GM19035 (cell line): ENCODE measurements around the gene ASNS.

Source experiments
- ATAC-seq: cut with Tn5 transposase; IDR thresholded peaks from one replicate; pipeline ENCODE4 v1.9.1; 2021; ENCODE audit not compliant: unreplicated experiment

Gene ASNS

DNA sequence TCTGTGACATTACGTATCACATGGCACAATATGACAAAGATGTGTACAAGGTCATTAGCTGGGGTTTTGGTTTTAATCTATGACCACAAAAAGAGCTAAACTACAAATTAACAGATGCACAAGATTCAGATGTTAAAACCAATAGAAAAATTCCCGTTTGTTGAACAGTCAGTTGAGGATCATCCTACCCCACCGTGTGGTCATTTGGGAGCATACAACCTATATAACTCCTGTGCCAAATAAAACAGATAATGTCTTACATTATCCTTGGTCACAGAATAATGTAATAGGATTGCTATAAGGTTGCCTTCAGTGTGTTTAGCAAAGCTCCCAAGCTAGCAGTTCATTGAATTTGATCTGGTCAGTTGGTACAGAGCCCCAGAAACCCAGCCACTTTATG is 28.2 kb downstream of the ASNS start:
- ATAC-seq, result no peak

DNA sequence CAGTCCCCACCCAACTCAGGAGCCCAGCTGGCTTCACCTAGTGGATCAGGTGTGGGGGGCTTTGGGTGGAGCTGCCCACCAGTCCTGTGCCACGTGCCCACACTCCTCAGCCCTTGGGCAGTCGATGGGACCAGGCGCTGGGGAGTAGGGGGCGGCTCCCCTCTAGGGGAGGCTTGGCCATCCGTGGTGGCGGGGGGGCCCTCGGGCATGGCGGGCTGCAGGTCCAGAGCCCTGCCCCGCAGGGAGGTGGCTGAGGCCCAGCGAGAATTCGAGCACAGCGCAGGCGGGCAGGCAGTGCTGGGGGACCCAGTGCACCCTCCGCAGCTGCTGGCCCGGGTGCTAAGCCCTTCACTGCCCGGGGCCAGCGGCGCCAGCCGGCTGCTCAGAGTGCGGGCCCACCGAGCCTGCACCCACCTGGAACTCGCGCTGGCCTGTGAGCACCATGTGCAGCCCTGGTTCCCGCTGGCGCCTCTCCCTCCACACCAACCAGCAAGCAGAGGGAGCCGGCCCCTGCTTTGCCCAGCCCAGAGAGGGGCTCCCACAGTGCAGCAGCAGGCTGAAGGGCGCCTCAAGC is 29.3 kb downstream of the ASNS start:
- ATAC-seq, result no peak

DNA sequence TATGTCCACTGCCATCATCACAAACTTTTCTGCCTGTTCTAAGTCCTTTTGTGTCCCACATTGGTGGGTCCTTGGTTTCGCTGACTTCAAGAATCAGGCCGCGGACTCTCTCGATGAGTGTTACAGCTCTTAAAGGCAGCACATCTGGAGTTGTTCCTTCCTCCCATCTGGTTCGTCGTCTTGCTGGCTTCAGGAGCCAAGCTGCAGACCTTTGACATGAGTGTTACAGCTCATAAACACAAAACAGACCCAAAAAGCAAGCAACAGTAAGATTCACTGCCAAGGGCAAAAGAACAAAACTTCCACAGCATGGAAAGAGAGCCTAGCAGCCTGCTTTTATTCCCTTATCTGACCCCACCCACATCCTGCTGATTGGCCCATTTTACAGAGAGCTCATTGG is 30.2 kb downstream of the ASNS start:
- no peak for ATAC-seq

DNA sequence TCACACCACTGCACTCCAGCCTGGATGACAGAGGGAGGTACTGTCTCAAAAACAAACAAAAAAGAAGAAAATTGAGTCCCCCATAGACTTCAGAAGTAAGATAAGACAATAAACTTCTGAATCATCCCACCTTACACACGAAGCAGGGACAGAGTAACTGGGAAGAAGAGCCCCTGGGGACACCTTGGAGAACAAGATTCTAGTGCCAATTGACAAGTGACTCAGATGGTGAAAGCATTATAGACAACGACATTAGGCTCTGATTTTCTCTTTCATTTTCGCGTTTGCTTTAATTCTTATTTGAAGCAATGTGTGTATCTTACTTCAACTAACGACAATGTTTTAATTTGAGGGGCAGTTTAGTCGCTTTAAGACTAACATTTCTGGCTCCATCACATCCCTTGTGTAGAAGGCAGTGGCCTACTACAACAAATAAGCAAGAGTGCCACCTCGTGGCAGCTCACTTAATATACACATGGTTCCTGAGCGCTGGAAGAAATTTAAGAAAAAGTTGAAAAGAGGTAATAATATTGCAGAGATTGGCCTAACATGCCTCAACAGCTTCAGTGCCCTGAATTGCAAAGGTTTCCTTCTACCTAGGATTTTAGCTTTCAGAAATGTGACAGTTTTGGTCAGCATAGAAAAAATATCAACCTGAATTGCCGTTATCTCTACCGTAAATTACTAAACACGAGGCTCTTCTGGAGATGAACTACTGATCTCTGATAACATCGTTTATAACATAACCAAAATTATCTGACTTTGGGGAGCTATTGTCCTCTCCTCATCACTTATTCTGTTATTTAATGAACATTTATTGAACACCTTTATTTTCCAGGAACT is 36.7 kb downstream of the ASNS start:
- peak; percentile 84 for ATAC-seq

DNA sequence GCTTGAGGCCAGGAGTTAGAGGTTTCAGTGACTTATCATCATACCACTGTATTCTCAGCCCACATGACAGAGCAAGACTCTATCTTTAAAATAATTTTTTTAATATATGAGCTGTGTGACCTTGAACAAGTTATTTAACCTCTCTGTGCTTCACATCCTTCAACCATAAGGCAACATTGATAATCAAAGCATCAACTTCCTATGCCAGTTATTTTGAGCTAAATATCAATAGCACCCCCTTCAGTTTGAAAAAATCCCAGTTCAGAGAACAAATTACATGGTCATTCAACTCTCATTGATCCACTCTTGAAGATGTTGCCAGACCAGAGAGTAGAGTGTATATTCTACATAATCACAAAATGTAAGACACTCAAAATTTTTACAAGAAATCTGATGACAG is 53.0 kb downstream of the ASNS start:
- no peak for ATAC-seq

DNA sequence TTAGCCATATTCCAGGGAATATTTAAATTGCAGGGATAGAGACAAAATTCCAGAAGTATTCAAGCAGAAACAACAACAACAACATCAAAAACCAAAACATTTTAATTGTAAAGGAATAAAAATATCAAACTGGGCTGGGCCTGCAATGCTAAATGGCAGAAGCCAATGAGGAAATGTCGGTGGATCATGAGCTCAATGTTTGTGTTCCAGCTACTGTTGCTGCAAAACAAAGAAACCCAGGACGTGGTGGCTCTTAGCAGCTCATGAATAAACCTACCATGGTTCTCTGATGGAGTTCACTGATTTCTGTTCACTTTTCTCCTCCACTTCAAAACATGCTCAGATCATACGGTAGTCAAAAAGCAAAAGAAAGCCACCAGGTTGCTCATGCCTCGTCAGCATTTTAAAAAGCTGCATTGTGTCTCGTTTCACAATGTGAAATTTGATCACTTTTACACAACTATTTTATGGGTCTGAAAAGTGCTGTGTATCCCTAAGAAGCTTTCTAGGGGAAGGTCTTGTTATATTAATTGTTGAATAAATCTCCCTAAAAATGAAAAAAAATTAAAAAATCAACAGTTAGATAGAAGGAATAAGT is 54.0 kb downstream of the ASNS start:
- ATAC-seq, result no peak
